ENCODE results near the gene LCE1D.

The LCE1D gene, protein sequence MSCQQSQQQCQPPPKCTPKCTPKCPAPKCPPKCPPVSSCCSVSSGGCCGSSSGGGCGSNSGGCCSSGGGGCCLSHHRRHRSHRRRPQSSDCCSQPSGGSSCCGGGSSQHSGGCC

DNA sequence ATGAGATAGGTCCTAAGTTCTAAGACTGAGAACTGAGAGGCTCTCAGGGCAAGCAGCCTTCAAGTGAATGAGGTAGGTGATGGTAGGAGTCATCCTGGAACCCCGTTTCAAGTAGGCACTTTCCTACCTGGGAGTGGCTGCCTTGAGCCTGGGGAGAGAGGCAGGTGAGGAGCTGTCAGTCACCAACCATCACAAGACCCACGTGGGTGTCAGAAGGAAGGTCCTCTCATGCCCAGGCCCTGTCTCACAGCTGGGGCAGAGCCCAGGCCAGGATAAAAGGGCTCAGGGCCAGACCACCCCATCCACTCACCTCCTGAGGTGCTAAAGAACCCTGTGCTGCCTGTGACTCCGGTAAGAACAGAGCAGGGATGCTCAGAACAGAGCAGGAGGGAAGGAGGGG lies at the start of gene LCE1D:
Gene LCE1D (plus strand): TSS at position 301 of the 400 bp plus-strand sequence. CDS start 1,074 bp downstream, outside the sequence.
- no peak for DNase-seq

DNA sequence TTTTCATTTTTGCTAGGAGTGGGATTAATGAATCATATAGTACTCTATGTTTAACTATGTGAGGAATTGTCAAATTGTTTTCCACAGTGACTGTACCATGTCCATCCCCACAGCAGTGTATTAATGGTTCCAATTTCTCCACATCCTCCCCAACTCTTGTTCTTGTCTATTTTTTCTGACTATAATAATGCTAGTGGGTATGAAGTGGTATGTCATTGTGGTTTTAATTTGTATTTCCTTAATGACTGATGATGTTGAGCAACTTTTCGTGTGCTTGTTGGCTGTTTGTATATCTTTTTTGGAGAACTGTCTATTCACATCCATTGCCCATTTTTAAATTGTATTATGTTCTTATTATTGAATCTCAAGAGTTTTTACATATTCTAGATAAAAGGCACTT lies 48.7 kb upstream of the LCE1D start:
- DNase-seq: no peak

DNA sequence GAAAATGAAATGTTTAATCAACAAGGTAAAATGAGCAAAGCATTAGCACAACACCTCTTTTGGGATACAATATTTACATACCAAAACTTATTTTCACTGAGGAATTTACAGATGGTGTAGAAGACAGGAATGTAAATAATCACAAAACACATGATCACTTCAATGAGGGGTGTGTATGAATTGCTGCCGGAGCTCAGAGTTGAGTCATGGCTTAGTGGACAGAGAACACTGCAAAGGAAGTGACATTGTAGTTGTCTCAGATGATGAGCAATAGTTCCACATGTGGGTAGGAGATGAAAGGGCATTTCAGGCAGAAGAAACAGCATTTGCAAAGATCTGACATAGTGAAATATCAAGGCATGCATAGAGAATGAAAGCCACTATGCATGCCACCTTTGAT lies 44.3 kb upstream of the LCE1D start:
- DNase-seq: no peak

DNA sequence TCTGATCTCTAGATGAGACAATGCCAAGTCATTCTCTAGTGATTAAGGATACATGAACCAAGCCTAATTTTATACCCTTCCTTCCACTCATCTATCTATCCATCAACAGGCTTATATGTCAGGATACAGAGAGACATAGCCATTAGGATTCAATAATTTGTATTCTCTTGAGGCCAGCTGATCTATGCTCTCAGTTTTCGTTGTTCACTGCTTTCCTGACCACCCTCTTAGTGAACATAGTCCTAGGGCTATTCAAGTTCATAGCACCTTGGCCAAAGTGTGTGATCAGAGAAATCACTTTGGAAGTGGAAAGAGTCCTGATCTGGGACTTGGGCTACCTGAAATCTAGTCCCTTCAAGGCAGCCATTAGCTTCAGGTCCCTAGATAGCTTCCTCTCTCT lies 42.9 kb upstream of the LCE1D start:
- no peak for DNase-seq

DNA sequence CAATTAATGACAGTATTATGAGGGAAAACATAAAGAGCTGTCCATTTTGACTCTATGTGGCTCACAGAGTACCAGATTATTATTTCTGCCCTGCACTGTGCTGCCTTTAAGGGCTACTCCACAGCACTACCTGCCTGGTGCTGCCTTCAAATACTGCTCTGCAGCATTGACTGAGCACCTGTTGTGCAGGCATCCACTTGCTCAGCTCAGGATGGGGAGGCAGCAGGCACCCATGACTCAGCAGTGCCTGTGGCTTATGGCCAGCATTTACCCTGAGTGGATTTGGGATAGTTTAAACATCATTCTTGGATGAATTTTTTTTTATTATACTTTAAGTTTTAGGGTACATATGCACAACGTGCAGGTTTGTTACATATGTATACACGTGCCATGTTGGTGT lies 39.6 kb upstream of the LCE1D start:
- DNase-seq: no peak

DNA sequence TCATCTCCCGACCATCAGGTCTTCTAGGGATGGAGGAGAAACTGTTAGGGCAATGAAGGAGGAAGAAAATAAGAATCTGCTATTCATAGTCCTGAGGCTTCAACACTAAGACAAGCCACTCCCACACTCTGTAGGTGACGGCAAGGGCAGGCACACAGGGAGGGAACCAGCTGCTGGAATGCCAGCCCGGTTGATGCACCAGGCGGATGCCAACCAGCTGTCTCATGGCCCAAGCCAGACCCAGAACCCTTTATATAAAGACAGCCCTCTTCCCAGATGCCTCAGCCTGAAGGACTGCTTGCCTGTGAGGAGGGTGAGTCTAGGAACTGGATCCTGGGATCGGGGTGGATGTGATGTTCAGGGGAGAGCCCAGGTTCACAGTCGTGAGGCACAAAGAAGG lies 38.8 kb upstream of the LCE1D start, which contains the start of gene KPRP:
Gene KPRP (plus strand): TSS at position 279 of the 400 bp plus-strand sequence. CDS start 1,564 bp downstream, outside the sequence.
- no peak for DNase-seq

DNA sequence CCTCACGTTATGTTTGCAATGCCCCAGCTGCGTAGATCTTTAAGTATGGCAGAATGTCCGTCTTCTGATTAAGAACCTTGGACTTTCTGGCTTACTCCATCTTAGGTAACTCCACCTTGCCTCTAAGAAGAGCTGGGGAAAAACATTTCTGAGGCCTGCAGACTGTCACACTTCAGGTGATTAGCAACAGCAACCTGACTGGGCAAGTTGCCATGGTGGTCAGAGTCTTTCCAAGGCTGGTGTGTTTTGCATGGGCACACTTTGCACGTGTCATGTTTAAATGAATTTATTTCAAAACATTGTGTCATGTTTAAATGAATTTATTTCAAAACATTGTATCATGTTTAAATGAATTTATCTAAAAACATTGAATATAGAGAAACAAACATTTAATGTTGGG lies 37.9 kb upstream of the LCE1D start:
- no peak for DNase-seq

DNA sequence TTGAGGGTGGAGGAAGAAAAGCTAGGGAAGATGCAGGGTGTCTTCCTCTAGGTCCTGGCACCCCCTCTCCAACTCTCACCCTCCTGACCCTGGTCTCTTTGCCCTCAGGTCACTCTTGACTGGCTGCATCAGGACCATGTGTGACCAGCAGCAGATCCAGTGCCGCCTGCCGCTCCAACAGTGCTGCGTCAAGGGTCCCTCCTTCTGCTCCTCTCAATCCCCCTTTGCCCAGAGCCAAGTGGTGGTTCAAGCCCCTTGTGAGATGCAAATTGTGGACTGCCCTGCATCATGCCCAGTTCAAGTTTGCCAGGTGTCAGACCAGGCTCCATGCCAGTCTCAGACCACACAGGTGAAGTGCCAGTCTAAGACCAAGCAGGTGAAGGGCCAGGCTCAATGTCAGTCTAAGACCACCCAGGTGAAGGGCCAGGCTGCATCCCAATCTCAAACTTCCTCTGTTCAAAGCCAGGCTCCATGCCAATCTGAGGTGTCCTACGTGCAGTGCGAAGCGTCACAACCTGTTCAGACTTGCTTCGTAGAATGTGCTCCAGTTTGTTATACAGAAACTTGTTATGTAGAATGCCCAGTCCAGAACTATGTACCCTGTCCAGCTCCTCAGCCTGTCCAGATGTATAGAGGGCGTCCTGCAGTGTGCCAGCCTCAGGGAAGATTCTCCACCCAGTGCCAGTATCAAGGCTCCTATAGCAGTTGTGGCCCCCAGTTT lies 36.9 kb upstream of the LCE1D start:
- no peak for DNase-seq

DNA sequence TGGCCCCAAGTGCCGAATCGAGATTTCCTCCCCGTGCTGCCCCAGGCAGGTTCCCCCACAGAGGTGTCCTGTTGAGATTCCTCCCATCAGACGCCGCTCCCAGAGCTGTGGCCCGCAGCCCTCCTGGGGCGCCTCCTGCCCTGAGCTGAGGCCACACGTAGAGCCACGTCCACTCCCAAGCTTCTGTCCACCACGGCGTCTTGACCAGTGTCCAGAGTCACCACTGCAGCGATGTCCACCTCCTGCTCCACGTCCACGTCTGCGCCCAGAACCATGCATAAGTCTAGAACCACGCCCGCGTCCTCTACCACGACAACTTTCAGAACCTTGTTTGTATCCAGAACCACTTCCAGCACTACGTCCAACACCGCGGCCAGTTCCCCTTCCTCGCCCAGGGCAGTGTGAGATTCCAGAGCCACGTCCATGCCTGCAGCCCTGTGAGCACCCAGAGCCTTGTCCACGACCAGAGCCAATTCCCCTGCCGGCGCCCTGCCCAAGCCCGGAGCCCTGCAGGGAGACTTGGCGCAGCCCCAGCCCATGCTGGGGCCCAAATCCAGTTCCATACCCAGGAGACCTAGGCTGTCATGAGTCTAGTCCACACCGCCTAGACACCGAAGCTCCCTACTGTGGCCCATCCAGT lies 35.9 kb upstream of the LCE1D start:
- no peak for DNase-seq

DNA sequence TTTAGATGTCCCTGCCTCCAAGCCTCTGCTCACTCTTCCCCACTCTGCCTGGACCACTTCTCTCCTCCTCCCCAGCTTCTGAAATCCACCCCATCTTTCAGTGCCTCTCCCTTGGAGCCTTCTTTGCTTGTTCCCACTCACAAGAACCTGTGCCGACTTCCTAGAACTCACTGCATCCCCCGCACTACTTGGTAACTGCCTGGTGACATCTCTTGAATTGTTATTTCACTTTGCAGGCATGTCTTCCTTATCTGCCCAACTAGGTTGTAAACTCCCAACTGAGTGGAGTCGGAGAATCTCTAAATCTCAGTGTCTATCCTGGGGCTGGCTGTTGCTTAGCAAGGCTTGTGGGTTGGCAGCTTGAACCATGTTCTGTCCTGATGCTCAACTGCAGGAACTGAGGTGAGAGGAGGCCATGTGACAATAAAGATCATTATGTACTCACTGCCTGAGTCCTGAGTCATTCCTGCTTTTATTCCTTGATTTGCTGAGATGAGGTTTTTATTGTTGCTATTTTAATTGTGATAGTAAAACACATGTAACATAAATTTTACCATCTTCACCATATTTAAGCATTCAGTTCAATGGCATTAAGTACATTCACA lies 34.8 kb upstream of the LCE1D start:
- DNase-seq: no peak

DNA sequence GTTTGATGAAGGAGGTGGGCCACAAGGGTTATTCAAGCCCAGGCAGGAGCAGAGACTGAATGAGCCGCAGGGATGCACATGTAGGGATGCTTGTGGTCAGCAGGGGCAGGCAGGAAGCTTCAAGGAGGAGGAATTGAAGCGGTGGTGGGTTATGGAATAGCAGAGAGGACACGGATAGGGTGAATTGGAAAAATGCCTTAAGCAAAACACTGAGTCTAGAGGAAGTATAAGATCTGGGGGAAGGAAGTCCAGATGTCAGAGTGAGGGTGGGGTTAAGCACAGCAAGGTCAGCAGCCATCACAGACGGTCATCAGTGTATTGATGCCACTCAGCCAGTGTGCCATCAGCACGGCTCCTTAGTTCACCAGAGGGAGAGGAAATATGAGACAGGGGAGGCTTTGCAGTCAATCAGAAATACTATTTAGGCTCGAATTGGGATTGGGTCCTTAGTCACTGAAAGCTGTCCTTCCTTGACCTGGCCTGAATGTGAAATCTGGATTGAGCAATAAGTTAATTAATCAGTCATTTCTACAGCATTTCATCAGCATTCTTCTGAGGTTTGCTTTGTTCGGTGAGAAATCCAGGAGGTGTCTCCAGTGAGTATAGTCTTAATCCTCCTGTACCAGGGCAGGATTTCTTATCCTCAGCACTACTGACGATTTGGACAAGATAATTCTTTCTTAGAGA lies 27.5 kb upstream of the LCE1D start:
- no peak for DNase-seq

DNA sequence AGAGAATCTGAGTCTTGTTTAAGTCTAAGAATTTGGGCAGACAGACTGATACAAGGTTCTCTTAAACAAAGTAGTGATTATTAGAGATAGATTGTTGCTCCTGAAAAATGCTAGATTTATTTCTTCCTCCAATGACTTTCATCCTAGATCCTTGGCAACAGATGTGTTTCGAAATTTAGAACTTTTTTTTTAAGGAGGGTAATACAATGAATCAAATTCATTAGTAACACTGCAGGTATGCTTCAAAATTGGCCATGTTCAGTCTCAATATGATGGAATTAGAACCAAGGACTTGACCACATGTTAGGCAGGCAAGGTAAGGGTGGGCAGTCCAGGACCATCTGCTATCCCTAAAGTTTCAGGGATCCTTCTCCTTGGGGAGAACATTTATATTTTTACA lies 26.1 kb upstream of the LCE1D start:
- no peak for DNase-seq

DNA sequence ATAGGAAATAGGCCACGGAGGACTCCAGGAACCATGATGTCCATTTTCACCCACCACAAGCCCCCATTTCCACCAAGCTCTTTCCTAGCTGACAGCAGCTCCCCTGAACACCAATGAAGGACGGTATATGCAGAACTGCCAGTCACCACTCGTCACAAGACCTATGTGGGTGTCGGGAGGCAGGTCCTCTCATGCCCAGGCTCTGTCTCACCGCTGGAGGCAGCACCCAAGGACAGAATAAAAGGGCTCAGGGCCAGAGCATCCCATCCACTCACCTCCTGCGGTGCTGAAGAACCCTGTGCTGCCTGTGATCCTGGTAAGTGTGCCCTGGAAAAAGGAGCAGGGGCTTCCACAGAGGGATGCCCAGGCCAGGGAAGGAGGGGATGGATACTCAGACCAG lies 21.6 kb upstream of the LCE1D start, which contains the start of gene LCE1F:
Gene LCE1F (plus strand): TSS at position 266 of the 400 bp plus-strand sequence. CDS start 1,232 bp downstream, outside the sequence.
- DNase-seq: no peak

DNA sequence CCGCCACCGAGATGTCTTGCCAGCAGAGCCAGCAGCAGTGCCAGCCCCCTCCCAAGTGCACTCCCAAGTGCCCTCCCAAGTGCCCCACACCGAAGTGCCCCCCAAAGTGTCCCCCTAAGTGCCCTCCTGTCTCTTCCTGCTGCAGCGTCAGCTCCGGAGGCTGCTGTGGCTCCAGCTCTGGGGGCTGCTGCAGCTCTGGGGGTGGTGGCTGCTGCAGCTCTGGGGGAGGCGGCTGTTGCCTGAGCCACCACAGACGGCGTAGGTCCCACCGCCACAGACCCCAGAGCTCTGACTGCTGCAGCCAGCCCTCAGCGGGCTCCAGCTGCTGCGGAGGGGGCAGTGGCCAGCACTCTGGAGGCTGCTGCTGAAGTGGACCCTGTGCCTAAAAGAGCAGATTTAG lies 20.2 kb upstream of the LCE1D start:
- no peak for DNase-seq

DNA sequence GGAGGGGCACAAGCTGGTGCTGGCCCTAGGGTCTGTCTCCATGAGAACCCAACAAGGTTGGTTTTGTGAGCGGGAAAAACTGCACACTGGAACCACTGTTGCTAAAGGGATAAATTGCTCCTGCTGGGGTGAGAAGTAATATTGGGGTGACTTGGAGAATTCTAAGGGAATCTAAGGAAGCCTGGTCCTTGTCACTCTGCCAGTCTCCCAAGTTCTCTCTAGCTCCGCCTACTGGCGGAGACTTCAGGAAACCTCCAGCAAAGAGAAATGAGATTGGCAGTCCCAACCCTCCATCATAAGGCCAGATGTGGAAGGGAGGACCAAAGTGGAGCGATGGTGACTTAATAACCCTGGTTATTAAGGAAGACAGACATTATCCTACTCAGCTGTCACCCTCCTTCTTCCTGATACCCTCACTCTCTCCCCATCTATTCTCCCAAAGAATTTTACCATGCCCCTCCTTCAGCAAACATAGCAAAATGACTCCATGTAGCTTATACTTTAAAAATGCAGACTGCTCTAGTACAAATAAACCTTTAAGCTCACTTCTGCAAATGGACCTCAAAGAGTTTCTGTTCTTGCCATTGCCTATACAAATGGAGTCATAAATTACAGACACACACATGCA lies 18.9 kb upstream of the LCE1D start:
- no peak for DNase-seq

DNA sequence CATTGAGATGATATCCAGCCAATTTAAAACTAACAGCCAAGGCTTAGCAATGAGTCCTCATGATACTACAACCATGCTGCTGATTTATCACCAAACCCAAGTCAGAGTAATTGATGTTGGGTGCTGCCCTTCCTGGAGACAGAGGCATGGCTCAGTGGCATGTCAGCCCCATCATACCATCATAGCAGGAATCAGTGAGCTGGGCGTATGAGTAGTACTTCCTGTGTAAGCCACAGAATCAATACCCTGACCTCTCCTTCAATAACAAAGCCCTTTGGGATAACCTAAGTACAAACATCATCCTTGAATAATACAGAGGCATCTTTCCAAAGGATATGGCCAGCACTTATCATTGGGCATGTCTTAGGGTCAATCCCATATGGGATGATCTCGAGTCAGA lies 13.4 kb upstream of the LCE1D start:
- no peak for DNase-seq

DNA sequence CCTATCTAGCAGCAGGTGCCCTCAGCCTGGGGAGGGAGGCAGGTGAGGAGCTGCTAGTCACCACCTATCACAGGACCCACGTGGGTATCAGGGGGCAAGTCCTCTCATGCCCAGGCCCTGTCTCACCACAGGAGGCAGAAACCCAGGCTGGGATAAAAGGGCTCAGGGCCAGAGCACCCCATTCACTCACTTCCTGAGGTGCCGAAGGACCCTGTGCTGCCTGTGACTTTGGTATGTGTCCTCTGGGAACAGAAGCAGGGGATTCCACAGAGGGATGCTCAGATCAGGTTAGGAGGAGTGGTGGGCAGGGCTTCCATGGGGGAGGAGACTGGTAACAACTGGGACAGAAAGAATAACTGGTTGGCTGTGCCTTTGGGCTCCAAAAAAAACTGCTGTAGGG lies 10.4 kb upstream of the LCE1D start, which contains the start of gene LCE1E:
Gene LCE1E (plus strand): TSS at position 181 of the 400 bp plus-strand sequence. CDS start 1,043 bp downstream, outside the sequence.
- DNase-seq: no peak

DNA sequence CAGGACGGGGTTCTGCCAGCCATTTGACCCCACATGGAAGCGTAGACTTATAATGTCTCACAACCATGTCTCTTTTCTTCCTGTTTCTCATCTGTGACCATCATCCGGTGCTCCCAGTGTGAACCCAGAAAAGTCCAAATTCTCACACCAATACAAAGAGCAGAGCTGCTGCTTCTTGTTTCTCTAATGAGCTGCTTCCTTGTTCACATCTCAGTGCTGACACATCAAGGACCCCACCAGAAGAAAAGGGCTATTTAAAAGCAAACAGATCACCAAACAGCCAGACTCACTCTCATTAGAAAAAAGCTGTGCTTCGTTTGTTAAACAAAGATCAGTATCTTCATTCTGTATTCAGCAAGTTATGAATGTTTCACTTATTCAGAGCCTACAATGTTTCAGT lies 835 bp upstream of the LCE1D start:
- no peak for DNase-seq

DNA sequence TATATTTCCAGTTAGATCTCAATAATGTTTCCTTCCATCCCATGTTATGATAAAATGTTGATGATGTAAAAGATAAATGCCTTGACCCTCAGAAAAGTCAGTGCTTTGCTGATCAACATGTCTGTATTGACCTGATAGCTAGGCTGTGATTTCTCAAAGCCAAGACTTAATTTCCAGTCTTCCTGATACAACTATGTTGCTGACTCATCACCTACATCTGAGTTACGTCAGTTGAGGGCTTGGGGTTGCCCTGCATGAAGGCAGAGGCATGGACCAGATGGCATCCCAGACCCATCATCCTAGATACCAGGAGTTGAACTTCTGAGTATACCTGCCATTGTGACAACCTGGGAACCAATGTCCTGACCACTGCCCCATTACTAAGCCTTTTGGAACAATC lies 4.8 kb downstream of the LCE1D start:
- no peak for DNase-seq

DNA sequence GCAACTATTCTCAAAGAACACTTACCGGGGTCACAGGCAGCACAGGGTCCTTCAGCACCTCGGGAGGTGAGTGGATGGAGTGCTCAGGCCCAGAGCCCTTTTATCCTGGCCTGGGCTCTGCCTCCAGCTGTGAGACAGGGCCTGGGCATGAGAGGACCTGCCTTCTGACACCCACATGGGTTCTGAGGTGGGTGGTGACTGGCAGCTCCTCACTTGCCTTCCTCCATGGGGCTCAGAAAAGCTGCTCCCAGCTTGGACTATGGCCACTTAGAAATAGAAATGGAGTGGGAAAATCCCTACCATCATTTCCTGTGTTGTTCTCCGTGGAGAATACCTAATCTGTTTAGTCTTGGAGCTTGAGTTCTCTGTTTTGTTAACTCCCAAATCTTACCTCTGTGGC lies 10.1 kb downstream of the LCE1D start, which contains the start of gene LCE1C:
Gene LCE1C (minus strand): TSS at position 76 of the 400 bp plus-strand sequence. CDS start 1,173 bp downstream, outside the sequence.
- DNase-seq: no peak

DNA sequence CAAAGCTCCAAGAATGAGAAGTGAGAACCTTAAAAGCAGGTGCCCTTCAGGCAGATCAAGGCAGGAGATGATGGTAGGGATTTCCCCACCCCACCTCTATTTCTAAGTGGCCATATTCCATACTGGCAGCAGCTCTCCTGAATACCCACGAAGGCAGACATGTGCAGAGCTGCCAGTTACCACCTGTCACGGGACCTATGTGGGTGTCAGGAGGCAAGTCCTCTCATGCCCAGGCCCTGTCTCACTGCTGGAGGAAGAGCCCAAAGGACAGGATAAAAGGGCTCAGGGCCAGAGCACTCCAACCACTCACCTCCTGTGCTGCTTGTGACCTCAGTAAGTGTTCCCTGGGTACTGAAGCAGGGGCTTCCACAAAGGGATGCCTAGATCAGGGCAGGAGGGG lies 14.5 kb downstream of the LCE1D start:
- DNase-seq: no peak

DNA sequence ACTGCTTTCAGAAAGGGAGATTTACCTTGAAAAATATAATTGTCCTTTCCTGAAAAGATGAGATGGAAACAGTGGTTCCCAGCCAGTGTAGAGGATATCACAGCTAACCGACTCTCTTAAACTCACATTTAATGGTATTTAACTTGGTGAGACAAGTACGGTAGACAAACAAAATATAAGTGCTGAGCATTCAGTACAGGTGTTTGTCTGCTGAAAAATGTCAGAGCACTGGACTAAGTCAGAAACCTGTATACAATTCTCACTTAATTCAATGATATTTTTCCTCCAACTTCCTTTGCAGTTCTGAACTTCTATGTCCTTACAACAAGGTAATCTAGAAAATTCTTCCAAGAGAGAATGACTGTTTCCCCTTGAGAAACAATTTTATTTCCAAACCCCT lies 15.2 kb downstream of the LCE1D start, which contains the start of gene LCE1B:
Gene LCE1B (plus strand): TSS at position 301 of the 400 bp plus-strand sequence. CDS start 476 bp downstream, outside the sequence.
- DNase-seq: no peak
